Neural progenitor cell (in vitro differentiated cells): ENCODE data around the gene MCF2L2. TPM values are rescaled to one million over a fixed set of nuclear protein-coding genes. Genes with fewer than 3 reads are reported as not detected.

Source experiments
- DNase-seq: peaks from one replicate; pipeline ENCODE4 v3.0.0-alpha.2; 2016; ENCODE audit warnings: low spot score
- H2AFZ ChIP-seq: fragments of 200-600 bp; sonication (generic); replicated peaks from 2 replicates; pipeline ENCODE4 v1.6.1; 2016; ENCODE audit warnings: antibody characterized with exemption
- H3F3A ChIP-seq: fragments of 200-600 bp; sonication (generic); 2 replicates; pipeline ENCODE4 v1.6.1; 2016; ENCODE audit warnings: antibody characterized with exemption, low read depth
- H3K27ac ChIP-seq: fragments of 200-600 bp; sonication (generic); 2 replicates; pipeline ENCODE4 v1.5.1; 2016; ENCODE audit warnings: mild to moderate bottlenecking
- H3K27me3 ChIP-seq: fragments of 200-600 bp; sonication (generic); 2 replicates; pipeline ENCODE4 v1.6.1; 2016; ENCODE audit warnings: mild to moderate bottlenecking, moderate library complexity
- H3K36me3 ChIP-seq: fragments of 200-600 bp; sonication (generic); 2 replicates; pipeline ENCODE4 v1.5.1; 2016
- H3K4me1 ChIP-seq: fragments of 200-600 bp; sonication (generic); 2 replicates; pipeline ENCODE4 v1.6.1; 2016; ENCODE audit warnings: mixed run types
- H3K4me2 ChIP-seq: fragments of 200-600 bp; sonication (generic); 2 replicates; pipeline ENCODE4 v1.6.1; 2016
- H3K4me3 ChIP-seq: fragments of 200-600 bp; sonication (generic); 2 replicates; pipeline ENCODE4 v1.5.1; 2016
- H3K79me2 ChIP-seq: fragments of 200-600 bp; sonication (generic); 2 replicates; pipeline ENCODE4 v1.6.1; 2016; ENCODE audit warnings: low read depth
- H3K9ac ChIP-seq: fragments of 200-600 bp; sonication (generic); 2 replicates; pipeline ENCODE4 v1.6.1; 2016
- H3K9me3 ChIP-seq: fragments of 200-600 bp; sonication (generic); 2 replicates; pipeline ENCODE4 v1.5.1; 2016; ENCODE audit warnings: low read depth
- H4K20me1 ChIP-seq: fragments of 200-600 bp; sonication (generic); 2 replicates; pipeline ENCODE4 v1.6.1; 2016; ENCODE audit warnings: low read depth
- H3K27ac Mint-ChIP-seq: 3 replicates; pipeline ENCODE4 v1.8.0; 2021; ENCODE audit warnings: mixed read lengths
- H3K27me3 Mint-ChIP-seq: 2 replicates; pipeline ENCODE4 v1.8.0; 2022; ENCODE audit warnings: low read depth, mild to moderate bottlenecking, inconsistent platforms, moderate library complexity, mixed read lengths; ENCODE audit not compliant: insufficient read depth
- H3K36me3 Mint-ChIP-seq: 3 replicates; pipeline ENCODE4 v1.8.0; 2021; ENCODE audit warnings: mixed read lengths
- H3K4me1 Mint-ChIP-seq: 3 replicates; pipeline ENCODE4 v1.8.0; 2021; ENCODE audit warnings: mixed read lengths
- H3K4me3 Mint-ChIP-seq: 3 replicates; pipeline ENCODE4 v1.8.0; 2021; ENCODE audit warnings: mild to moderate bottlenecking, moderate library complexity, mixed read lengths
- H3K9me3 Mint-ChIP-seq: 3 replicates; pipeline ENCODE4 v1.8.0; 2020; ENCODE audit warnings: mixed read lengths
- EZH2 ChIP-seq: fragments of 200-600 bp; sonication (generic); IDR thresholded peaks from 2 replicates; pipeline ENCODE4 v1.6.1; 2017; ENCODE audit warnings: antibody characterized with exemption, mild to moderate bottlenecking, moderate library complexity
- EZH2phosphoT487 ChIP-seq: fragments of 200-600 bp; sonication (generic); IDR thresholded peaks from 2 replicates; pipeline ENCODE4 v1.6.1; 2017; ENCODE audit warnings: antibody characterized with exemption
- total RNA-seq: library from RNA; depleted of rRNA; stranded (reverse); fragments of >200 nt; gene quantifications from 2 replicates; pipeline ENCODE4 v1.2.3, GENCODE V29; 2015; ENCODE audit warnings: low replicate concordance
- TF ChIP-seq, protein P1 (sequence below): fragments of 200-600 bp; sonication (generic); IDR thresholded peaks from 2 replicates; pipeline ENCODE4 v1.5.1; 2017; ENCODE audit warnings: antibody characterized with exemption, mild to moderate bottlenecking

The MCF2L2 gene
- total RNA-seq, 1 donor from 2014 or later = 11.1 TPM

GRCh38 chr3:183254487-183255347 is 173.7 kb downstream of the MCF2L2 start:
- Mint-ChIP-seq H3K4me3 (peak overlapping the region; percentile 90), H3K27ac (peak overlapping the region; percentile 91), H3K4me1 (peaks cover 35% of the 10 kb centered on the region), H3K9me3 (no peaks in the 10 kb centered on the region), H3K27me3 (peaks cover 10% of the 10 kb centered on the region), H3K36me3 (peaks cover 23% of the 10 kb centered on the region)
- H3K9me3 ChIP-seq = no peaks in the 10 kb centered on the region
- no peak overlapping the region for H3K27ac ChIP-seq
- no peaks in the 10 kb centered on the region for H4K20me1 ChIP-seq
- no peaks in the 10 kb centered on the region for H3K36me3 ChIP-seq
- peaks cover 8% of the 10 kb centered on the region for H3K4me1 ChIP-seq
- H3F3A ChIP-seq = peaks cover 18% of the 10 kb centered on the region
- H3K4me3 ChIP-seq = peak overlapping the region; percentile 71
- peak overlapping the region; percentile 90 for H3K4me2 ChIP-seq
- TF ChIP-seq, protein P1, sequence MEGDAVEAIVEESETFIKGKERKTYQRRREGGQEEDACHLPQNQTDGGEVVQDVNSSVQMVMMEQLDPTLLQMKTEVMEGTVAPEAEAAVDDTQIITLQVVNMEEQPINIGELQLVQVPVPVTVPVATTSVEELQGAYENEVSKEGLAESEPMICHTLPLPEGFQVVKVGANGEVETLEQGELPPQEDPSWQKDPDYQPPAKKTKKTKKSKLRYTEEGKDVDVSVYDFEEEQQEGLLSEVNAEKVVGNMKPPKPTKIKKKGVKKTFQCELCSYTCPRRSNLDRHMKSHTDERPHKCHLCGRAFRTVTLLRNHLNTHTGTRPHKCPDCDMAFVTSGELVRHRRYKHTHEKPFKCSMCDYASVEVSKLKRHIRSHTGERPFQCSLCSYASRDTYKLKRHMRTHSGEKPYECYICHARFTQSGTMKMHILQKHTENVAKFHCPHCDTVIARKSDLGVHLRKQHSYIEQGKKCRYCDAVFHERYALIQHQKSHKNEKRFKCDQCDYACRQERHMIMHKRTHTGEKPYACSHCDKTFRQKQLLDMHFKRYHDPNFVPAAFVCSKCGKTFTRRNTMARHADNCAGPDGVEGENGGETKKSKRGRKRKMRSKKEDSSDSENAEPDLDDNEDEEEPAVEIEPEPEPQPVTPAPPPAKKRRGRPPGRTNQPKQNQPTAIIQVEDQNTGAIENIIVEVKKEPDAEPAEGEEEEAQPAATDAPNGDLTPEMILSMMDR = no peak
- peak; percentile 48 for TF ChIP-seq EZH2
- peaks cover 37% of the 10 kb centered on the region for H3K79me2 ChIP-seq
- peak; percentile 21 for DNase-seq
- H2AFZ ChIP-seq = peak overlapping the region; percentile 97
- peak overlapping the region; percentile 40 for H3K9ac ChIP-seq
- H3K27me3 ChIP-seq = peaks cover 31% of the 10 kb centered on the region

- peak overlapping the region; percentile 40 for H3K9ac ChIP-seq
- H3K27me3 Mint-ChIP-seq = peaks cover 11% of the 10 kb centered on the region
- peaks cover 17% of the 10 kb centered on the region for H3K36me3 Mint-ChIP-seq
- no peaks in the 10 kb centered on the region for H4K20me1 ChIP-seq
- DNase-seq = peak; percentile 79
- peaks cover 35% of the 10 kb centered on the region for H3K79me2 ChIP-seq
- H3K9me3 ChIP-seq = no peaks in the 10 kb centered on the region
- peak overlapping the region; percentile 71 for H3K4me3 ChIP-seq
- no peaks in the 10 kb centered on the region for H3K36me3 ChIP-seq
- peaks cover 18% of the 10 kb centered on the region for H3F3A ChIP-seq
- H3K27ac ChIP-seq = no peak overlapping the region
- peak overlapping the region; percentile 92 for H3K4me3 Mint-ChIP-seq
- TF ChIP-seq EZH2 = peak; percentile 30
- TF ChIP-seq, protein P1 = no peak
- TF ChIP-seq EZH2phosphoT487 = peak; percentile 57
- no peaks in the 10 kb centered on the region for H3K9me3 Mint-ChIP-seq
- peaks cover 8% of the 10 kb centered on the region for H3K4me1 ChIP-seq
- H3K27me3 ChIP-seq = peaks cover 31% of the 10 kb centered on the region
- H3K27ac Mint-ChIP-seq = peak overlapping the region; percentile 67
- H2AFZ ChIP-seq = peak overlapping the region; percentile 97
- peaks cover 35% of the 10 kb centered on the region for H3K4me1 Mint-ChIP-seq
- peak overlapping the region; percentile 90 for H3K4me2 ChIP-seq
Measured at GRCh38 chr3:183253528-183254486, 174.6 kb downstream of the MCF2L2 start.

DNA sequence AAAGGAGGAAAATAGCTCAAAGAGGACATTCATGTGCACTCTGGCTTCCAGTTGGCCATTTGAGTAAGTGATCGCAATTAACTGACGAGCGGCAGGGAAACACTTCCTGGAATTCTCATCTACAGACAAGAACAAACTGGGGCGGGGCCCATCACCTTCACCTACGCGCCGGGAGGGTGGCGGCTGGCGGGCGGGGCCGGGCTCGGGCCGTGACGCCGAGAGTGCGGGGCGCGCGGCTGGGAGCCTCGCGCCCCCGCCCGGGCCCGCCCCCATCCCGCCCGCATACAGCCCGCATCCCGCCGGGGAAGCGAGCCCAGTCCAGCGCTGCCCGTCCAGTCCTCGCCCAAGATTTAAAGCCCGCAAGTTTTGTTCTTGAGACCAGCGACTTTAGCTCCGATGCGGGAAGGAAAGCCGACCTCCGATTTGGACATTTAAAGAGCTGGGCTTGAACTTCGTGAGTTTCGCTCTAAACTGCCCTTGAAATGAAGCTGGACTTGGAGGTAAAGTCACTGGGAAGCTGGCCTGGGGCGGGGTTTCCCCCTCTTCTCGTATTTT is 175.4 kb downstream of the MCF2L2 start, which contains the start of gene B3GNT5:
B3GNT5 (plus strand) TSS at position 281 of the 555 bp plus-strand sequence. CDS start 16,546 bp downstream, outside the sequence.
- peaks cover 27% of the 10 kb centered on the region for H3K79me2 ChIP-seq
- no peaks in the 10 kb centered on the region for H4K20me1 ChIP-seq
- Mint-ChIP-seq H3K27me3 (peaks cover 9% of the 10 kb centered on the region), H3K9me3 (no peaks in the 10 kb centered on the region), H3K27ac (peak within 1 kb of the TSS; percentile 67), H3K36me3 (peaks cover 14% of the 10 kb centered on the region), H3K4me3 (peak within 1 kb of the TSS; percentile 92), H3K4me1 (peaks cover 34% of the 10 kb centered on the region)
- H3K36me3 ChIP-seq = no peaks in the 10 kb centered on the region
- H3K27me3 ChIP-seq = peaks cover 31% of the 10 kb centered on the region
- H3K4me2 ChIP-seq = peak within 1 kb of the TSS; percentile 90
- H3K27ac ChIP-seq = no peak within 1 kb of the TSS
- H3K9ac ChIP-seq = peak within 1 kb of the TSS; percentile 40
- peak; percentile 54 for DNase-seq
- peaks cover 18% of the 10 kb centered on the region for H3F3A ChIP-seq
- TF ChIP-seq EZH2phosphoT487 (peak; percentile 74), EZH2 (peak; percentile 71)
- TF ChIP-seq, protein P1 = no peak
- no peaks in the 10 kb centered on the region for H3K9me3 ChIP-seq
- peaks cover 8% of the 10 kb centered on the region for H3K4me1 ChIP-seq
- H2AFZ ChIP-seq = peak within 1 kb of the TSS; percentile 97
- H3K4me3 ChIP-seq = peak within 1 kb of the TSS; percentile 71
